Measurements from ENCODE around the gene LHX2.

The LHX2 gene

GRCh38 chr9:124011460-124012301, at the start of gene LHX2:
LHX2 (plus strand) TSS chr9:124011768; CDS start chr9:124012349, 581 bp downstream.
- DNase-seq (ENCODE audit: low spot score) = peak; percentile 77
- no peak for TF ChIP-seq CTCF (IDR thresholded peaks at IDR 0.05; ENCODE audit: extremely low read depth, missing control alignments)

GRCh38 chr9:123964761-123965160, 46.8 kb upstream of the LHX2 start:
- no peak for TF ChIP-seq CTCF (IDR thresholded peaks at IDR 0.05; ENCODE audit: extremely low read depth, missing control alignments)
- no peak for DNase-seq (ENCODE audit: low spot score)

GRCh38 chr9:123965801-123966686, 45.5 kb upstream of the LHX2 start:
- DNase-seq (ENCODE audit: low spot score) = no peak
- TF ChIP-seq CTCF (IDR thresholded peaks at IDR 0.05; ENCODE audit: extremely low read depth, missing control alignments) = no peak

- DNase-seq (ENCODE audit: low spot score) = no peak
- no peak for TF ChIP-seq CTCF (IDR thresholded peaks at IDR 0.05; ENCODE audit: extremely low read depth, missing control alignments)
These were observed 44.2 kb upstream of the LHX2 start for GRCh38 chr9:123967323-123967722.

GRCh38 chr9:123972618-123973017, 39.0 kb upstream of the LHX2 start:
- no peak for DNase-seq (ENCODE audit: low spot score)
- TF ChIP-seq CTCF (IDR thresholded peaks at IDR 0.05; ENCODE audit: extremely low read depth, missing control alignments) = no peak

- no peak for DNase-seq (ENCODE audit: low spot score)
- TF ChIP-seq CTCF (IDR thresholded peaks at IDR 0.05; ENCODE audit: extremely low read depth, missing control alignments) = no peak
These were observed 37.9 kb upstream of the LHX2 start for GRCh38 chr9:123973590-123974223.
